NCI-H2196 treated with DMSO at 0.1 percent for 48 hours (cell line): ENCODE data around the gene MIF.
"Not testable (repeated sequence)": the region's sequence is repeated elsewhere in the genome, so short reads cannot be mapped to it uniquely, and the experiment has no call there.

Experiments used
- DNase-seq: peaks from one replicate; lab custom pipeline; 2025; ENCODE audit not compliant: unreplicated experiment; lab: John Stamatoyannopoulos, UW

Gene MIF

DNA sequence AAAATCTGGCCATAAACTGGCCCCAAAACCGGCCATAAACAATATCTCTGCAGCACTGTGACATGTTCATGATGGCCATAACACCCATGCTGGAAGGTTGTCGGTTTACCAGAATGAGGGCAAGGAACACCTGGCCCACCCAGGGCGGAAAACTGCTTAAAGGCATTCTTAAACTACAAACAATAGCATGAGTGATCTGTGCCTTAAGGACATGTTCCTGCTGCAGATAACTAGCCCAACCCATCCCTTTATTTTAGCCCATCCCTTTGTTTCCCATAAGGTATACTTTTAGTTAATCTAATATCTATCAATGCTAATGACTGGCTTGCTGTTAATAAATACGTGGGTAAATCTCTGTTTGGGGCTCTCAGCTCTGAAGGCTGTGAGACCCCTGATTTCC is 6.0 kb downstream of the MIF start:
- not testable (repeated sequence) for DNase-seq

DNA sequence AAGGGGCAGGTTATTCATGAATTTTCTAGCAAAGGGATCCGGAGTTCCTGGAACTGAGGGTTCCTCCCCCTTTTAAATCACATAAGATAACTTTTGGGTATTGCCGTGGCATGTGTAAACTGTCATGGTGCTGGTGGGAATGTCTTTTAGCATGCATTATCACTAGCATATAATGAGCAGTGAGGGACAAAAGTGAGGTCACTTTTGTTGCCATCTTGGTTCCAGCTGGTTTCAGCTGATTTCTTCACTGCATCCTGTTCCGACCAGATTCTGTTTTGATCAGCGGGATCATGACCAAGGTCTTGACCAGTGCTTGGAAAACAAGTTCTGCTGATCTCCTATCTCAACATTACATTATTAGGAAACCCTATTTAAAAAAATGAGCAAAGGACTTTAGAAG is 7.4 kb downstream of the MIF start:
- no peak for DNase-seq

DNA sequence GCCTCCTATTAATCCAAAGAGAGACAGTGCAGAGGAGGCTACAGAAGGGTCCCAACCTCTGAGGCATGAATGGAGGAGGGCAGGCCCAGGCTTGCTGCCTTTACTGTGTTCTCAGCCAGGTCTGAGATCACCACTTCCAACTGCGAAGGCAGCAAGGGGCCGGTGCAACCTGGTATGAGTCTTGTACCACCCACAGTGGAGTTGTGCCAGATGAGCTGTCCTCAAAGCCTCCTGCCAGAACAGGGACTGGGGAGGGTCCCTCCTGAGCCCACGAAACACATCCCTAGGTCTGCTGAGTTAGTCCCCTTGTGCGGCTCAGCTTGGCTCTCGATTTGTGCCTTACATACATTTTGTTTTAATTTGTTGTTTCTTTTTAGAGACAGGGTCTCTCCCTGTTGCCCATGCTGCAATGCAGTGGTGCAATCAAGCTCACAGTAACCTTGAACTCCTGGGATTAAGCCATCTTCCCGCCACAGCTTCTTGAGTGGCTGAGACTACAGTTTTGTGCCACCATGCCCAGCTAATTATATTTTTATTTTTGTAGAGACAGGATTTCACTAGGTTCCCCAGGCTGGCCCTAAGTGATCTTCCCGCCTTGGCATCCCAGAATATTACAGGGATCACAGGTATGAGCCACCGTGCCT is 9.3 kb downstream of the MIF start:
- DNase-seq, result no peak

DNA sequence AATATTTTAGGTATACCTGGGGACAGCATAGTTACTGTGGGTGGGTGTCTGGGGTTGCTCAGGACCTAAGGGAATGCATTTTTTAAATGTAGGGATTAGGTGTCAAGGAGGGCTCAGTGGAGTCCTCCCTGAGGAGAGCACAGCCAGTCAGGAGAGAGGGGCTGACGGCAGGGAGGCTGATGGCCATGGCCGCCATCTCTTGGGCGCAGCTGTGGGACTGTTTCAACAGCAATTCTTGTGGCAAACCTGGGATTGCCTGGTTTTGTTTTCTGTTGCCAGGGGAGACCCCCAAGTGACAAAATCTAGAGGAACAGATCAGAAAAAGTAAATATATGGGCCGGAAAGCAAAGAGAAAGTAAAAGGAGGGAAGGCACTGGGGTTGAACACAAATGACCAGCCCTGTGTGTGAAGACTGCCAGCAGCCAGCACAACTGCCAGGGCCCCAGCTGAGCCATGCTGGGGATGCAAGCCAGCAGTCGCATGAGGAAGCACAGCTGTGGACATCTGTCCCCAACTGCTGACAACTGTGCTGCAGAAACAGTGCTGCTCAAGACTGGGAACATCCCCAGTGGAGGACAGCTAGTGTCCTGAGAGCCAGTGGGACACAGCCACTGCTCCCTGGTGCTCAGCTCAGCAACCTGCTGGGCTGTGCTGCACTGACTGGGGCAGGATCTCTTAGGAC is 10.5 kb downstream of the MIF start:
- no peak for DNase-seq

DNA sequence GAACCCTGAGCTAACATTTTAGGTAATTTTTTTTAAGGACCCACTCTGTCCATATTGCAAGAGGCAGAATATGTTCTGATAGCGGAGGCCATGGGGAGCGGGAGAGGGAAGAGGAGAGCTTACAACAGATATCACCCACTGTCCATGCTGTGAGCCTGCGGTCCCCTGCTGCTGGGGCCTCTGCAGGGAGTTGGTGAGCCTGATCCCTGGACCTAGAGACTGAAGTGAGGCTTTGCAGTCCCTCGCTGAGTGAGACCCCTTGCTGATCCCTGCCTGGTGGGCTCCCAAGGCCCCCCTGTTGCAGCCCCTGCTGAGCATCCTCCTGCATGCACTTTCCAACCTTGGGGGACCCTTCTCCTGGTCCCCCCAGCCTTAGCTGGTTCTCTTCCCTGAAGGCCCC is 12.5 kb downstream of the MIF start:
- DNase-seq, result no peak

DNA sequence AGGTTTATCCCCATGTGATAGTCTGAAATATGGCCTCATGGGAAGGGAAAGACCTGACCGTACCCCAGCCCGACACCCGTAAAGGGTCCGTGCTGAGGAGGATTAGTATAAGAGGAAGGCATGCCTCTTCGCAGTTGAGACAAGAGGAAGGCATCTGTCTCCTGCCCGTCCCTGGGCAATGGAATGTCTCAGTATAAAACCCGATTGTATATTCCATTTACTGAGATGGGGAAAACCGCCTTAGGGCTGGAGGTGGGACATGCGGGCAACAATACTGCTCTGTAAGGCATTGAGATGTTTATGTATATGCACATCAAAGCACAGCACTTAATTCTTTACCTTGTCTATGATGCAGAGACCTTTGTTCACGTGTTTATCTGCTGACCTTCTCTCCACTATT is 13.2 kb downstream of the MIF start:
- DNase-seq, result not testable (repeated sequence)

DNA sequence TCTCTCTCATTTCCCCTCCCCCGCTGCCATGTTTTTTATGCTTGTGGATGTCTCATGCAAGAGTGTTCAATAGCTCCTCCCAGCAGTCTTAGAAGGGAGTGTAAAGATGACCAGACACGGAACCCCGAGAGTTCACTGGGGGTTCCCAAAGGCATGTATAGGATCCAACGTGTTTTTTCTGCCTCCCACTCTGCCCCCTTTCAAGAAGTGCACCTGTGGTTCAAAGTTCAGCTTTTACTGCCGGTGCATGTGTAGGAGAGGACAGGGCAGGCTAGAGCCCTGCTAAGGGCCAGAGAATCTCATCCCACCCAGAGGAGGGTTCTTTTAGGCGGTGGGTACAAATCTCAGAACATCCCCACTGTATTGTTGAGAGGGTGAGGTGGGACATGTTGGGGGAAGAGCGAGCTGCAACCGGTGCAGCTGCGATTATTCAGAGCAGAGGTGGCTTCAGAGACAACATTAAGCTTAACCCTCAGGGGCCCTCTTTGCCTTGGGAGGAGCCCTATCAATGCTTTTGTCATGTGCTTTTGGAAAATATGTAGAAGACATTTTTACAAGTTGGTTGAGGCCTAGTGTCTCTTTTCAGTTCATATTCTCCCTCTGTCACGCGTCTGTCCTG is 14.5 kb downstream of the MIF start:
- no peak for DNase-seq

DNA sequence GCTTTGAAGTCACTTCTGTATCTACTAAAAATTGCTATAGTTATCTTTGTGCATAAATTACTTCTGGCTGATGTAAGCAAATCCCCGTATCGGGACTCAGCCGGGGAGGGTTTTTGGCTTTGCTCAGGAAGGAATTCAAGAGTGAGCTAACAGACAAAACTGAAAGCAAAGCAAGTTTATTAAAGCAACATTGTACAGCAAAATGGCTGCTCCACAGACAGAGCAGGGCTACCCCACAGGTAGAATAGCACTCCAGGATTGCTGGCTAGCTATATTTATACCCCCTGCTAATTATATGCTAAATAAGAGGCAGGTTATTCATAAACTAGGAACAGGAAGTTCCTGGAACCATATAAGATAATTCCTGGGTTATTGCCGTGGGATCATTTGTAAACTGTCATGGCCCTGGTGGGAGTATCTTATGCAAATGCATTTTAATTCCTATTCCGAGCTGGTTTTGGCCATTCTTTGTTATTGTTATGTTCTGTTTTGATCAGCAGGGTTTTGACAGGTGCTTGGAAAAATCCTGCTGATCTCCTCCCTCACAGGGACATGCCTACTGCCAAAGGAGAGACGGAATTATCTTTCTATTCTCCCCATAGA is 15.2 kb downstream of the MIF start:
- no peak for DNase-seq

DNA sequence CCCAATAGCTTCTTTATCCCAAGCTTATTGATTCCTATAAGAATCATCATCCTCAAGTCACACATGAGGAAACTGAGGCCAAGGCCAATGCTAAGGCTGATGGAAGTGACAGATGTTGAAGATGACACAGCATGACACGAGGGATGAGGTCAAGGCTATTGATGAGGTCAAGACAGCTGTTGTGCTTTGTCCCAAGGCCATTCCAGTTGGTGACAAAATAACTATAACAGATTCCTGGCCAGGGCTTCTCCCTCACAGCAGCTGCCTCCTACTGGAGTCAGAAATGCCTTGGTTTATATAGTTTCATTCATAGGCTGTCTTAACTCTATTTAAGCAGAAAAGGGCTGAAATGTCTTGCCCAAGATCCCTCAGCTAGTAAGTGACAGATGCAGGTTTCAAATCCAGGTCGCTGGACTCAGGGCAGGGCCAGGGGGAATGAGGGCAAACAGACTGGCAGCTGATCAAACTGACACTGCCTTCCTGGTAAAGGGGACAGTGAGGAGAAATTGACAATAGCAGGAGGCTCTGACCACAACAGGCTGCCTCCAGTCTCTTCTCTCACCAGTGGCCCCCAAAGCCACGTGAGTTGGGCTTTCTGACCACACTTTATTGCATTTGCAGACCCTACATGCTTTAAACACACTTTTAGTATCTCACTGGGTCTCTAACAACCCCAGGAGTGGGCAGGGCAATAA is 16.5 kb downstream of the MIF start:
- DNase-seq, result no peak

DNA sequence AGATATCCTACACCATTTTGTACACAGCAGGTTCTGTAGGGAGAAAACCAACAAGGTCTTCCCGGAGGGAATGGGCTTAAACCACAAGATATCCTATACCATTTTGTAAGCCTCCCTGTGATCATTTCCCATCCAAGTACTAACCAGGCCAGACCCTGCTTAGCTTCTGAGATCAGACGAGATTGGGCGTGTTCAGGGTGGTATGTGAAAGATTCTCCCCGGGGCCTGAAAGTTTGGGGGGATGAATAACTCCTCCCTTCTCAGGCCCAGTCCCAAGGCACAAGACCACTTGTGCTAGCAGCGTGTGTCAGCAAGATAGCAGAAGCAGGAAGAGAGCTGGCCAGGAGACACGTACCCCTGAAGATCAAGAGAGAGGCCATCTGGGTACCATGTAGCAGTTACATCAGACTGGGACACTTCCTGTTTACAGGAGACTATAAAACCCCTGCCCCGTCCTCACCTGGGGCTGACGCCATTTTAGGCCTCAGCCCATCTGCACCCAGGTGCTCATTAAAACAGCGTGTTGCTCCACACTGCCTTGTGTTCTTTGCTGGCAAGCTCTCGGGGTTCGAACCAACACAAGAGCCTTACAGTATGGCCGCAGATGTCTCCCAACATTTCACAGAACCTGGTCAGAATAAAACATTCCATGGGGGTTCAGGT is 17.3 kb downstream of the MIF start:
- DNase-seq, result no peak

DNA sequence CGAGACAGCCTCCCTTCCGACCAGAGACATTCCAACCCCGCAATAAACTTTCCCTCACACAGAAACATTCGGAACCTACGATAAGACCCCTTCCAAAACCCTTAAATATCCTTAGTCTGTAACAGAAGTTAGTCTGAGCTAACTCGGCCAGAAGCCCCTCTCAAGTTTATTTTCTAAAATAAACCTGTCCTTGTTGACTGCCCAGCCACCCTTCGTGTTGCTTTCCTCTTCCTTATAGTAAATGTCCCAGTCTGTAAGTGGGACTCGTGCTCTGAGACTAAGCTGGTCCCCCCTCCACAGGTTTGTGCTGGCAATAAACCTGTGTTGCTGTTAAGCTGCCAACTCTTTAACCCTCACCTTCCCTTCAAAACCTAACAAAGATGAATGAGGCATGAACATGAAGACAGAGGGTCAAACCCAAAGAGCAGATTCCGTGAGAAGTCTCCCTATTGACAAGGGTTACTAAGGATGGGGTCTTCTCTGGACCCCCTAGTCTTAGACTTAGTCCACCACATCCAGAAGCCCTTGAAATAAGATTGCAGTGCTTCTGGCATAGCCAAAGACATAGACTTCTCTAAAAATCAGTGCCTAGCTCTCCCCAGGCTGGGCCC is 18.2 kb downstream of the MIF start:
- no peak for DNase-seq

DNA sequence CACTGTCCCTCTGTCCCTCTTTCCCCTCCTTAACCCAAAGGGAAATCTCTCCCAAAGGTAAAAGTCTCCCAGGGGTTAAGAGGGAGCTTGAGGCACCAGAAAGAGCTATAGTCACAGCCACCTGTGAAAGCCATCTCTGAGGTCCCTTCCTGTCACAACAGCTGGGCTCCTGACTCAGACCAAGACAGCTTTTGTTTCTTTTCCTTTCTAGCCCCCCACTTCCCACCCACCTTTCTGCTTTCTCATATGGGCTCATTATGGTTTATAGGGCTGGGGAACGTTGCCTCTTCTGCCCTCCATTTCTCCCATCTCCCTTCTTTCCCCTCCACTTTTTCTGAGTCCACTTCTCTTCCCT is 19.1 kb downstream of the MIF start:
- no peak for DNase-seq

DNA sequence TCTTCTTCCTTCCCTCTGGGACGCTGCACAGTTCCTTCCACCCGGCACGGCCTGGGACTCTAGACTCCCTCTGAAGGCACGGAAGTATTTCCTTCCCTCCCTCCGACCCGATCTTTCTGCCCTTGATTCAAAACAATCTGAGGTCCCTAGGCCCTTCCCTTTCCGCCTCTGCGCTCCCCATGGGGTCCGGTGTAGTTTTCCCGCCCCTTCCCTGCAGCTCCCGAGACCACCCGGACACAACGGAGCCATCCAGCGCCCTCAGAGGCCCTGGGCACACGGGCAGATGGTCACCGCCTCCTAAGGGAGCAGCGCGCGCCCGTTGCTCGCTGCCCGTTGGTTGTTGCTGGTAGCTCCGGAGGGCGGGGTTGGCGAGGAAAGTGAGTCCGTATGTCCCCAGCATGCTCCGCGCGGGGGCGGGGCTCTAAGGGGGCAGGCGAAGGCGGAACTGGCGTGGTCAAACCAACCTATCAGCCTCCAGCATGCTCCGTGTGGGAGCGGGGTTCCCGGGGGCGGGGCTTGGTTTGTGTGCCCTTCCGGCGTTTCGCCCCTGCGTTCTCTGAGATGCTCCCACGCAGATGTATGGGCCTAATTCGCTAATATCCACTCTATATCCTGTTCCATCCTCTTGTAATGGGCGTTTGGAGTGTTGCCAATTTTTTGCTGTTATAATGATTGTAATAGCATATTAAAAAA is 19.6 kb downstream of the MIF start:
- DNase-seq, result peak; percentile 87

DNA sequence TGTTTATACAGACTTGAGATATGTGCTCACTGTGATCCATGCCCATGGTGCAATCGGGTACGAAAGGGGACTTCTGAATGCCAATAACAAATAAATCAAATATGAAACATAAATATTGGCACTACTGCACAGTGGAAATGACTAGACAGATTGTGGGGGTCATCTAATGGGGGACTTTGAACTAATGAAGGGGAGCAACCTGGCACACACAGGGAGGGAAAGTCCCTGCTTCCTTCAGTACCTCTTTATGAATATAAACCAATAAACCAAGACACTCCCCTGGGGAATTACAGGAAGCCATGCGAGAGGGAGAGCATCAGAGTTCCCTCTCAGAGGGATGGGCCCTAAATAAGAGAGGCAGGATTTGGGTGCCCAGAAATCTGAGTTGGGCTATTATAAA is 21.1 kb downstream of the MIF start:
- no peak for DNase-seq

DNA sequence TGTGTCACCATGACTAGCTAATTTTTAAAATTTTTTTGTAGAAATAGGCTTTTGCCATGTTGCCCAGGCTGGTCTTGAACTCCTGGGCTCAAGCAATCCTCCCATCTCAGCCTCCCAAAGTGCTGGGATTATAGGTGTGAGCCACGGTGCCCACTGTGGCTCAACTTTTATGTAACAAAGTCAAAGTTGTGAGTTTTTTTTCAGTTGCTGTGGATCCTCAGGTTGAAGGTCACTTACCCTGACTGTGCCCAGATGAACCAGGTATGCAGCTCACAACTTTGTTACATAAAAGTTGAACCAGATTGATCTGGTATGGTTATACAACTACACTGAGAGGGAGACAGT is 26.1 kb downstream of the MIF start:
- not testable (repeated sequence) for DNase-seq

DNA sequence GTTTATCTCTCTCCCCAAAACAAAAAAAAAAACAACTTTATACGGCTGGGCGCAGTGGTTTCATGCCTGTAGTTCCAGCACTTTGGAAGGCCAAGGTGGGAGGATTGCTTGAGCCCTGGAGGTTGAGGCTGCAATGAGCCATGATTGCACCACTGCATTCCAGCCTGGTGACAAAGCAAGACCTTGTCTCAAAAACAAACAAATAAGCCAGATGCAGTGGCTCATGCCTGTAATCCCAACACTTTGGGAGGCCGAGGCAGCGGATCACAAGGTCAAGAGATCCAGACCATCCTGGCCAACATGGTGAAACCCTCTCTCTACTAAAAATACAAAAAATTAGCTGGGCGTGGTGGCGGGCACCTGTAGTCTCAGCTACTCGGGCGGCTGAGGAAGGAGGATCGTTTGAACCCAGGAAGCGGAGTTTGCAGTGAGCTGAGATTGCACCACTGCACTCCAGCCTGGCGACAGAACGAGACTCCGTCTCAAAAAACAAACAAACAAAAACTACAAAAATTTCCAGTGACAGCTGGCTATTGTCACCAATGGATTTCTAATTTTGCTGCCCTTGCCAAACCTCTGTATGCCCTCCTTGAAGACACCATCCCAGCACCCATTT is 27.5 kb downstream of the MIF start:
- DNase-seq, result not testable (repeated sequence)

DNA sequence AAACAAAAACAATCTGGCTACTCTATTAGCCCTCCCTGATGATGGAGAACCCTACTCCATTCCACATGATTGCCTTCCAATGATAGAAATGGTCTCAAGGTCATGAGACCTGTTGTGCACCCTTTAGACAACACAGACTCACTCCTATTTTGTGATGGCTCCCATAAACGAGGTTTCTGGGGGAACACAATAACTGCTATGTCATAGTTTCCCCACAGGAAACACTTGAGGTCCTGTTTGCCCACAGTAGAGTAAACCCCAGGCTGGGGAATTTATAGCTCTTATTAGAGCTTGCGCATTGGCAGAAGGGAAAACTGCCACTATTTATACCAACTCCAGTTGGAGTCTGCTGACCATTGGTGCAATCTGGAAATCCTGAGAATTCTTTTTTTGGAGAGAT is 28.7 kb downstream of the MIF start:
- DNase-seq, result no peak

DNA sequence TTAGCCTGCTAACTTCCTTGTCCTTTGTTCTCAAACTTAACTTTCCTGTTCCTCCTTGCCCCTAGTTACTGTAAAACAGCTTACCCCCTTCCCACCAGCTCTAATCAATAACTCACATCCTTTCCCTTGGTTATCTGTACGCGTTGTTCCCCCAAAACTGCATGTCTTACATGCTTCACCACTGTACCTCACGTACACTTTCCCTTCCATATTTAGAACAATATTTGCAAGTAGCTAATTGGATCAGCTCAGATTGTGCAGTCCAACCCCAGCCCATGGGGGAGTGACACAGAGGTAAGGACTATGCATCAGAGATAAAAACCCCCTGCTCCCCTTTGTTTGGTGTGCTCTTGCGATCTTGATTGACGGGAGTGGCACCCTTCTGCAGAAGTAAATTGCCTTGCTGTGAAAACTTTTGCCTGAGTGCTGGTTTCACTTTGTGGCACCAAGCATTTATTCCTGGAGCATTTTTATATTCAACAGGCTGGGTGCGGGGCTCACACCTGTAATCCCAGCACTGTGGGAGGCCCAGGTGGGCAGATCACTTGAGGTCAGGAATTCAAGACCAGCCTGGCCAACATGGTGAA is 30.9 kb downstream of the MIF start:
- DNase-seq, result no peak

DNA sequence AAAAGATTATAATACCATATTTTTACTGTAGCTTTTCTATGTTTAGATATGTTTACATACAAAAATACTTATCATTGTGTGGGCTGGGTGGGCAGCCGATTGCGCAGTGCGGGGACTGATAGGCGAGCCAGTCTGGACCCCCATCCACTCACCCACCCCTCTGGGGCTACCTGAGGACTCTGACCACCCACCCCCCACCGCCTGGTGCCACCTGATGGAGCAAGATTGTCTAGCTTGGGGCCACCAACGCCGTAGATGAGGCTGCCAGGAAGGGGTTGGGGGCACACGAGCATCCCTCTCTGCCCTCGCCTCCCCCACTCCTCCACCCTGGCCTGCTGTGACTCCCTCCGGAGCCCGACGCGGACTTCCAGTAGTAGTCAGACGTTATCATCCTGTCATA is 32.4 kb downstream of the MIF start:
- no peak for DNase-seq
